HG02763 (cell line): Measurements from ENCODE around the gene OR5H14.
"Not testable (repeated sequence)": the region's sequence is repeated elsewhere in the genome, so short reads cannot be mapped to it uniquely, and the experiment has no call there.

Source experiments
- ATAC-seq: cut with Tn5 transposase; IDR thresholded peaks from one replicate; pipeline ENCODE4 v1.9.1; 2021; ENCODE audit warnings: mild to moderate bottlenecking, moderate library complexity; ENCODE audit not compliant: unreplicated experiment

Gene OR5H14

DNA sequence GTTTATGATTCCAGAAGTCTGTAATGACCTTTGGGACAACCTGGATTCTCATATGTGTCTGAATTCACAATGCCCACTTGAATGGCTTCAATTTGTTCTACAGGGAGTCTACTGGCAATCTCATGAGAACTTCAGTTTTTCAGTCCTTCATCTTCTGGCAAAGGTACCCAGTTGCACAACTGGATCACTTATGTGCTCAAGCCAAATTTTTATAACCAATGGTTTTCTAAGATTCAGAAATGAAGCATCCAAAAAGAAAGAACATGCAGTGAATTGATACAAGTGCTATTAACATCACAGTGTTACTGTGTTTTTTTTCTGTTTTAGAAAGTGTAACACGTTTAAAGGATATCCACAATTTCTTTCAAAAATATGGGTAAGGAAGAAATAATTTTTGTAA is at the start of gene OR5H14:
Gene OR5H14 (plus strand): TSS at position 301 of the 400 bp plus-strand sequence. CDS start 1,907 bp downstream, outside the sequence.
- no peak for ATAC-seq

- ATAC-seq, result no peak
Observed at GRCh38 chr3:98099848-98100247, 47.4 kb upstream of the OR5H14 start.

DNA sequence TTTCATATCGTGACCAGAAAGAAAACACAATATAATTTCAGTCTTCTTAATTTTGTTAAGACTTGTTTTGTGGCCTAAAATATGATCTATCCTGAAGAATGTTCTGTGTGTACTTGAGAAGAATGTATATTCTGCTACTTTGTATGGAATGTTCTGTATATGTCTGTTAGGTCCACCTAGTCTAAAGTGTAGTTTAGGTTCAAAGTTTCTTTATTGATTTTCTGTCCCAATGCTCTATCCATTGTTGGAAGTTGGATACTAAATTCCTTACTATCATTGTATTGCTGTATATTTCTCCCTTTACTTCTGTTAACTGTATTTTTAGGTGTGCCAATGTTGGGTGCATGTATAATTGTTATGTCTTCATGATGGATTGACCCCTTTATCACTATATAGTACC is 39.1 kb upstream of the OR5H14 start:
- ATAC-seq, result no peak

GRCh38 chr3:98109807-98110549 is 37.3 kb upstream of the OR5H14 start:
- ATAC-seq, result no peak

DNA sequence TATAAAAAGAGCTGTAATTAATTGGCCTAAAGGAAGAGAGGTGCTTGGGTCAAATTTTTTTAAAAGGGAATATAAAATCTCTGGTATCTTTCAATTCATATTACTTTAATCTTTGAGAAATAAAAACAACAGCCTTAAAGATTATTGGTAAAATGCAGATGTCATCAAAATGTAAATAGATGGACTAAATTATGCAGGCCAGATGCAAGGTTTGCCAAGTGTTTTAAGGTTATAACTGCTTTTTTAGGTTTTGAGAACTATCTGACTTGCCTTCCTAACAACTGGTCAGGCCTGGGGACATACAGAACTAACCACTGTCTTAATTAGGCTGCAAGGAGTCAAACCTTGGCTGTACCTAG is 36.8 kb upstream of the OR5H14 start:
- ATAC-seq, result no peak

DNA sequence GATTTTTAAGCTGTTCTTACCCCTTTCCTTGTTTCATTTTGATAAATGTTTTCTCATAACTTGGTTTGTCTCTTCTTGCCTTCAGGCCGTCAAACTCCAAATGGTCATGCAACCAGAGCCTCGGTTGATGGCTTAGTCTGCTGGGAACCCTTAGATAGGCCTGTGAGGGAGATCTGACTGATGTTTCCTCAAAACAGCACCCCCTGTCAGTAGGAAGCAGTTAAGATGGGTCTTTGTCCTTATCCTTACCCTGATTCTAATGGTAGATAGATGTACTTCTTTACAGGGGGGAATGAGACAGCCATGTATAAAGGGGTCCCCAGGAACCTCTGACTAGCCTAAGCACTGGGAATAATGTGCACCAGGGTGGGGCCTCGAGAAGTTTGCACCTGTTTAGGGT is 33.0 kb upstream of the OR5H14 start:
- ATAC-seq, result no peak

DNA sequence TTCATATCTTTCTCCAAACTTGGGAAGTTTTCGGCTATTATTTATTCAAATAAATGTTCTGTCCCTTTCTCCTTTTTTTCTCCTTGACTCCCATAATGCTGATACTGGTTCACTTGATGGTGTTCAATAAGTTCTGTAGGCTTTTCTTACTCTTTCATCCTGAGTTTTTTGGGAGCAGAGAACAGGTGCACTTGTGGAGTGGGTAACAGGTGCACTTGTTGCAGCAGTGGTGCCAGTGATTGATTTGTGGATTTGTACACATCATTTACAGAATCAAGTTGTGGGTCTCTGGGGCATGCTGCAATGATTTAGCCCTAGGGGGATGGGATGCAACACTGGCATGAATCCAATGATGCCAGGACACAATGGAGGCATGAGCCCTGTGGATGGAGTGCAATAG is 31.6 kb upstream of the OR5H14 start:
- ATAC-seq, result no peak

DNA sequence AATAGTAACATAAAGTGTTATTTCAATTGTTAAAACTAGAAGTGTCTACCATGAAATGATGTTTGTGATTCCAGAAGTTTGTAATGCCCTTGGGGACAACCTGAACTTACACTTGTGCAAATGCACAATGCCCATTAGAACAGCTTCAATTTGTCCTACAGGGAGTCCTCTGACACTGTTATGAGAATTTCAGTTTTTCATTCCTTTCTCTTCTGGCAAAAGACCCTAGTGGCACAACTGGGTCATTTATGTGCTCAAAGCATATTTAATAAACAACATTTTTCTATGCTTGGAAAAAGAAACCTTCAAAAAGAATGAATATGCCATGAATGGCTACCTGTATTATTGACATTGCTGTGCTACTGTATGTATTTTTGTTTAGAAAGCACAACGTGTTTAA is 16.9 kb upstream of the OR5H14 start, which contains the start of gene OR5H1:
Gene OR5H1 (plus strand): TSS at position 301 of the 400 bp plus-strand sequence. CDS start 1,977 bp downstream, outside the sequence.
- no peak for ATAC-seq

GRCh38 chr3:98136631-98137030 is 10.6 kb upstream of the OR5H14 start:
- no peak for ATAC-seq

DNA sequence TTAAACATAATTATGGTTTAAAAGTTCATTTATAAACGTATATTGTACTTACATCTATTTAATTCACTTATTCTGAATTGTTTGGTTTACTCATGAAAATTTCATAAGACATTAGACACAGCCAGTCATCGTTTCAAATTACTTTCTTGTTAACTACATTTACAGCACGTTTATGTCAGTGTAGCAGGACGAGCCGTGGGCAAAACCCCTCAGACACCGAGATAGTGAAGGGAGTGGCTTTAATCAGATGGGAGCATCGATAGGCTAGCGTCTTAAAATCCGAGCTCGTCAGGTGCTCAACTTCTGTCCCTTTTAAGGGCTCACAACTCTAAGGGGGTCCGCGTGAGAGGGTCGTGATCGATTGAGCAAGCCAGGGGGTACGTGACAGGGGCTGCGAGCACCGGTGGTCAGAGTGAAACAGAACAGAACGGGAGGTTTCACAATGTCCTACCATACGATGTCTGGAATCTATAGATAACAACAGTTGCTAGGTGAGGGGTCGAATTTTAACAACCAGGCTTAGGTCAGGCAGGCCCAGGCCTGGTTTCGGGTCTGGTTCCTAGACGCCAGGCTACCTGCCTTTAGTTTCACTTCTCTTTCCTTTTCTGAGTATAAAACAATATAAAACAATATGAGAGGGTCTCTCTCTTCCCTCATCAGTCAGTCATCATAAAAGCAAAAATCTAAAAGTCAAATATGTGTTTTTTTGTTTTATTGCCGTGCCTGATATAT is 9.3 kb upstream of the OR5H14 start:
- not testable (repeated sequence) for ATAC-seq

DNA sequence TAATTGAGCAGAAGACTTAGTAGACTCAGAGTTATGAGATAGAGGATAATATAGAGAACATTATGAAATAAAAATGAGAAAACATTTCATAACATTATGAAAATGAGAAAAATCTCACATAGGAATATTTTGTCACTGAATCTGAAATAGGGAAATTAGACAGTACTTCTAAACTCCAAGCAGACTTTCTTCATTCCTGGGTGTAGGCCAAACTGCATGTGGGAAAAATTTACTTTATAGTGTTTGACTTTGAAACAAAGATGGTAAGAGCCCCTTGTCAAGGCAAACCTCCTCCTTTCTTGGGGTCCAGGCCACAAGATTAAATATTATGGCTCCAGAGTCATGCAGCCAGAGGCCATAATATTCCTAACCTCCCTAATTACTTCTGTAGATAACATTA is 6.7 kb upstream of the OR5H14 start:
- no peak for ATAC-seq

- no peak for ATAC-seq
Observed at GRCh38 chr3:98148751-98149150, 1.5 kb downstream of the OR5H14 start.

- not testable (repeated sequence) for ATAC-seq
Observed at GRCh38 chr3:98149456-98149855, 2.2 kb downstream of the OR5H14 start.

- no peak for ATAC-seq
Observed at GRCh38 chr3:98151241-98151640, 4.0 kb downstream of the OR5H14 start.

GRCh38 chr3:98166396-98166795 is 19.1 kb downstream of the OR5H14 start, which contains the start of gene OR5H15:
Gene OR5H15 (plus strand): TSS chr3:98166696. CDS start chr3:98168700, 2,004 bp downstream.
- ATAC-seq, result no peak

DNA sequence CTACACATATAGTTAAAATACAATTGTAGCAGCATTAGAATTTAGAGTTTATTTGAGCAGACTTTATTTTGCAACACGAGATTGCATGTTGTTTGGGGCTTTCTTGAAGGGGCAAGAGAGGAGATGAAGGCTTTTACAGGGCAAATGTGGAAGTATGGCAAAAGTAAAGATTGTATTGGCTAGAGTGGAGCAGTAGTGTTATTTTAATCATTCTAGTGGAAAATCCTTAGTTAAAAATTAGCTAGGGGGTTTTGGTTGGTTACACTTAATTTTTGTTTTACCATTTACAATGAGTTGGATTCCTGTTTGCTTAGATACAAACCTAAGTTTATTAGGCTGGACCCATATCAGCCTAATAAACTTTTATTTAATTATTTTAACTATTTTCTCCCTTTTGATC is 23.8 kb downstream of the OR5H14 start:
- ATAC-seq, result no peak

- no peak for ATAC-seq
Observed at GRCh38 chr3:98172621-98173020, 25.3 kb downstream of the OR5H14 start.

DNA sequence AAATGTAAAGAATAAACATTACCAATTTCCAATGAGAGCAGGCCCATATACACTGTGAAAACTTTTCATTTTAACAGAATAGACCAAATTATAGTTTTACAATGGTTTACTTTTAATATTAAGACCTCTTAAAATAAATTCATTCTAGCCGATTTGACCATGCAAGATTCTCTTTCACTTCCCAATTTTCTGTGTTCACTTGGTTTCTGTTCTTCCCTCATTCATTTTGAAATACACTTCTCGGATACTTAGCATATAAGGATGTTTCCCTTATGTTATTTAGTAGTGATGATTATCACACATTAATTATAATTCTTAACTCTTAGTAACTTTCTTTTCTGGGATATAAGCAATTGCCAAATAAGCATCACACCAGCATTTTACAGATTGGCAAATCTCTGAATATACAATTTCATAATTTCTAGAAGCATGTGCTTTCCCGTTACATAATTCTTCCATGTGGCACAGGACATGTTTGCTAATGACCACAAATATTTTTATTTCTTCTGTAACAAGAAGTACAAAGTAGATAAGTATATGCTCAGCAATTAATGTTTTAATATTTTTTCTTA is 33.1 kb downstream of the OR5H14 start:
- ATAC-seq, result no peak

DNA sequence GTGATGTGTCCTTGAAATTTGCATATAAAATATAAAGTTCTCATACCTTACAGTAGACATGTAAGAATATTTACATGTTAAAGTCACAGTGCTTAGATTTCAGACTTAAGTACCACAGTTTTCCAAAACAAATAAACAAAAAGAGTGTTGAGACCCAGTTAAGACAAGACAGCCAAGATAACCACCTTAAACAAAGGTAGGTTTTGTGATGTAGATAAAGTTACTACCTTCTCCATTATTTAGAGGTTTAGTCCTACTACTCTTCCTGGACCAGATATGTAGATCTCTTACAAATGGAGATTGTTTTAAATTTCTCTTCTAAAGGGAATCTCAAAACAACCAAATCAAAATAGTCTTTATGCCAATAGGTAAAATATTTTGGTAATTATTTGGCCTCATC is 34.9 kb downstream of the OR5H14 start:
- ATAC-seq, result no peak

DNA sequence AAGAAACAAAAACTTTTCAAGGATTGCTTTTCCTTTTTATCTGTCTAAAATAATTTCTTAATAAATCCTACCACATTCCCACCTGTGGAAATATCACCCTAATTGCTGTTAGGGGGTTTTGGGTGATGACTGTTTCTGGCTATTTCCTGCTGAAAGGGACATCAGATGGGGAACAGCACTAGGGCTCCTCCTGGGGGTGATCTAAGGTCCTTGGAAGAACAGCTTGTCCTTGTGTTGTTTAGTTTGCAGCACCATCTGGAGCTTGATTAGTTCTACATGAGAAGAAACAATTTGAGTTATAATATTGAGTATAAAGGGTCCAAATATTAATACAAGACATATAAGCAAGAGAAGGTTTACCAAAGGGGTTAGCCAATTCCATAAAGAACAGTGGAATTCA is 37.9 kb downstream of the OR5H14 start:
- no peak for ATAC-seq

DNA sequence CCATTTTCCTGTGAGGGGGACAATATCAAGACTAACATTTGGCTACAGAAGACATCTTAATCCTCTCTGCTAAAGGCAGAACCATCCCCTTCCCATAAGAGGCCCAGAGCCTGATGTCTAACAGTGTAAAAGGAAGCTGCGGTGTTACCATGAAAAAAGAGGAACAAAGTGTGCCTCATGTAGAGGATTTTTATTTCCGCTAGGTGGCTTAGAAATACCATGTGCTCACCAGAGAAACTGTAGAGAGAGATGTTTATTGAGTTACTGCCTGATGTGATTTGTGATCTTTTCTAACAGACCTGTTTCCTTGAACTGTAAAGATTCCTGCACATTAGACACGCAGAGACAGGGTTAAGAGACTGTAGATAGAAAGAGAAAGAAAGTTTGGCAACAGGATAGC is 41.3 kb downstream of the OR5H14 start:
- ATAC-seq, result peak; percentile 50

DNA sequence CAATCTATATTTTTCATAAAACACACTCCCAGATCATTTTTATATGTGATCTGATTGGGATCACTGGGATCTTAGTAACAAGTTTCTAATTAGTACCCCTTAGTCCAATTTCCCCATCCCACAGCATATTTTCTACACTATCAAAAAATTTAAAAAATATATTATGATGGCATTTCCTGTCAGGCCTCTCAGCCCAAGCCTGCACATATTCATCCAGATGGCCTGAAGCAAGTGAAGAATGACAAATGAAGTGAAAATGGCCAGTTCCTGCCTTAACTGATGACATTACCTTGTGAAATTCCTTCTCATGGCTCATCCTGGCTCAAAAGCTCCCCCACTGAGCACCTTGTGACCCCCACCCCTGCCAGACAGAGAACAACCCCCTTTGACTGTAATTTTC is 43.6 kb downstream of the OR5H14 start:
- ATAC-seq, result not testable (repeated sequence)
